Stimulated activated CD4-positive, alpha-beta T cell treated with anti-CD3 and anti-CD28 coated beads, Interleukin-1b, Interleukin-23, amount 100 ng/mL, for 24 hours (primary cell): ENCODE measurements around the gene DPF1.

ENCODE experiments used
- DNase-seq, 4 experiments: peaks; one replicate each; pipeline ENCODE4 v3.0.0-alpha.2; 2020; ENCODE audit warnings: low read depth in 4 of 4, low spot score in 1 of 4

The DPF1 gene

DNA sequence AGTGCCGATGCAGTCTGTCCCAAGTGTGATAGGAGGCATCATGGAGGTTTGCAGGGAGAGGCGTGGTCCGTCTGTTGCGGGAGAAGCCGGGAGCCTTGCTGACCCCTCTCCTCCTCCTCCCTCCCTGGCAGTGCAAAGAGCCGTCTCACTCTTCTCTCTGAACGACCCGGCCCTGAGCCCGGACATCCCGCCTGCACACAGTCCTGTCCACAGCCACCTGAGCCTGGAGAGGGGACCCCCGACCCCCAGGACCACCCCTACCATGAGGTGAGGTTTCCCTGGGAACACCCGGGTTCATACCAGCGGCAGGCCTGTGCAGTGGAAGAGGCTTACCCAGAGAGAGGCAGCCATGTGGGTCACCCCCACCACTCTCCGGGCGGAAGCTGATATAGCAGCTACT is 22.3 kb downstream of the DPF1 start:
- DNase-seq, result no peak

DNA sequence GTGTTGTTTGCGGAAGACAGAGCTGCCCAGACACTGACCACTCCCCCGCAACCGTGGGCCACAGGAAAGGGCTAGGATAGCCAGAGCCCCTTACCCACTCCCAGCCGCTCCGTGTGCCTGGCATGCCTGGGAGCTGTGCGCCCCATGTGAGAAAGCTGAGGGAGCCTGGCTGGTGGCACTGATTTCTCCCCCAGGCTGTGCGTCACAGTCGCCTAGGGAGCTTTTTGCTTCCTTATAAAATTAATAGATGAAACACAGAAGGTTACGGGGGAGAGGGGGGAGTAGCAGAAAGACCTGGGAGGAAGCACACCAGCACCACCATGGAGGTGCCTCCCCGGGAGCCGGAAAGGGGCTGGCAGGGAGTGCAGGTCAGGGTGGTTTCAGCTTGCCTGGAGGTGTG is 24.7 kb downstream of the DPF1 start:
- no peak for DNase-seq

DNA sequence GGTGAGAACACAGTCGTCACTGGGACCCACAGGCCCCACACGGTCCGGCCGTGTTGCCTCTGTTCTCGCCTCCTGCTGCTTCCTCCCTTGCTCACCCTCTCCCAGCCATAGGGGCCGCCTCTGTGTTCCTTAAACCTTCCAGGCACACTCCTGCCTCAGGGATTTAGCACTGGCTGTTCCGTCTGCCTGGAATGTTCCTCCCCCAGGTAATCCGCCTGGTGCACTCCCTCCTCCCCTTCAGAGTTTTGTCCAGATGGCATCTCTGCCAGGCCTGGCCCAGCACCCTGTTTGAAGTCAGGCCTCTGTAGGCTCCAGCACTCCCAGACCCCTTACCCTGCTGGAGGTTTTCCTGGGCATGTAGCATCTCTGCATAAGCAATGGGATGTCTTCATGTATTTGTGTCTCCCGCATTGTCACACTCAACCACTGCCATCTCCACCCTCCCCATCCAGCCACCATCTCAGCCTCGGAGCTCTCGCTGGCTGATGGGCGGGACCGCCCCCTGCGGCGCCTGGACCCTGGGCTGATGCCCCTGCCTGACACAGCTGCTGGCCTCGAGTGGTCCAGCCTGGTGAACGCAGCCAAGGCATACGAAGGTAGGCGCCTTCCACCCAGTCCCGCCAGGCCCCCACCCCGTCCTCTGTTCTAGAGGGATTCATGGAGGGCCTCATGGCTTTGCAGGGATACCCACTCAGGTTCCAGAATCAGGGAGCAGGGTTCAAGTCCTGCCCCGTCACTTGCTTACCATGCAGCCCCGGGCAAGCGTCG is 25.9 kb downstream of the DPF1 start:
- DNase-seq, result no peak

DNA sequence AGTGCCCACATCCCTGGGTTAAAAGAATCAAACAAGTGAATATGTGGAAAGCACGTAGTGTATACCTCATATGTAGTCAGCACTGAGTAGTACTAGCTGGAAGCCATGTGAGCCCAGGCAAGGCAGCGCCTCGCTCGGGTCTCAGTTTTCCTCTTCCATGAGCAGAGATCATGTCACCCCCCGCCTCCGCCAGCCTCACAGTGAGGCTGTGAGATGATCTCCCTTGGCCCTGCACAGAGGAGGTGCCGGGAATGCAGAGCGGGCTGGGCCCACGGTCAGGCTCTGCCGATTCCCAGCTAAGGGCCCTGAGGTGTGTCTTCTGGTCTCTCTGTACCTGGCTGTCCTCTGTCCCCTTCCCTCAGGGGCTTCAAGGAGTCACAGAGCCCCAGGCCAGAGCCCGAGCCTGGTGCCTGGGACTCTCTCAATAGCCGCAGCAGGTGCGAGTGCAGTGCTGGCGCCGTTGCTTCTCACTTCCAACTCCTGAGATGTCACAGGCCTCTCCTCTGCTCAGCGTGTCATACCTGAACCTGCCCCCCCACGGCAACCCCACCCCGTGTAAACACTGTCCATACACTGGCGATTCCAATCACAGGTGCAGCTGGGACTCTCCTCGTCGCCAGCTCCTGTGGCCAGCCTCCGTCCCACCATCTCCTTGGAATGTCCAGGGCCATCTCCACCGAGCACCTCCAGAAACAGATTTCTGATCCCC is 26.9 kb downstream of the DPF1 start:
- DNase-seq, result no peak

DNA sequence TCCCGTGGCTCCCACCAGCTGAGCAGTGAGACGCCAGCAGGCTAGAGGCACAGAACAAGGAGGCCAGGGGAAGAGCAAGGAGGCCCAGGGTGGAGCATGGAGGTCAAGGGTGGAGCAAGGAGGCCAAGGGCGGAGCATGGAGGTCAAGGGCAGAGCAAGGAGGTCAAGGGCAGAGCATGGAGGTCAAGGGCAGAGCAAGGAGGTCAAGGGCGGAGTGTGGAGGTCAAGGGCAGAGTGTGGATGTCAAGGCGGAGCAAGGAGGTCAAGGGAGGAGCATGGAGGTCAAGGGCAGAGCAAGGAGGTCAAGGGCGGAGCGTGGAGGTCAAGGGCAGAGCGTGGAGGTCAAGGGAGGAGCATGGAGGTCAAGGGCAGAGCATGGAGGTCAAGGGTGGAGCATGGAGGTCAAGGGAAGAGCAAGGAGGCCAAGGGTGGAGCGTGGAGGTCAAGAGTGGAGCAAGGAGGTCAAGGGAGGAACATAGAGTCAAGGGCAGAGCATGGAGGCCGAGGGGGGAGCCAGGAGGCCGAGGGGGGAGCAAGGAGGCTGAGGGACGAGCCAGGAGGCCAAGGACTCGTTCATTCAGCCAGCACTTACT is 27.7 kb downstream of the DPF1 start:
- DNase-seq, result no peak

DNA sequence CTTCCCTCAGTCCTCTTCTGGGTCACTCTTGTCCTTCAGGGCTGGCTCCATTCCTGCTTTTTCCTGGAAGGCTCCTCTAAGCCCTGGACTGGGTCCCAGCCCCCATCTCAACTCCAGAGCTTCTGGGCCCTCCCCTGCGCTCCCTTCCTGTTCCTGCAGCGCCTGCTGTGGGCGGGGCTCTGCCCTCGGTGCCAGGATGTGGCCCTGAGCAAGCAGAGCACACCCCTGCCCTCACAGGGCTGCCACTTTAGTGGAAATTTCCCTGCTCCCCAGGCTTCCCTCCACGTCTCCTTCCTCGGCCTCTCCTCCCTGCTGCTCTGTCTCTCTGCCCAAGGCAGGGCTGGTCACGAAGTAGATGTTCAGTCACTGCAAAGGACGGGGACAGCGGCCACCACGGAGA is 28.8 kb downstream of the DPF1 start:
- no peak for DNase-seq

DNA sequence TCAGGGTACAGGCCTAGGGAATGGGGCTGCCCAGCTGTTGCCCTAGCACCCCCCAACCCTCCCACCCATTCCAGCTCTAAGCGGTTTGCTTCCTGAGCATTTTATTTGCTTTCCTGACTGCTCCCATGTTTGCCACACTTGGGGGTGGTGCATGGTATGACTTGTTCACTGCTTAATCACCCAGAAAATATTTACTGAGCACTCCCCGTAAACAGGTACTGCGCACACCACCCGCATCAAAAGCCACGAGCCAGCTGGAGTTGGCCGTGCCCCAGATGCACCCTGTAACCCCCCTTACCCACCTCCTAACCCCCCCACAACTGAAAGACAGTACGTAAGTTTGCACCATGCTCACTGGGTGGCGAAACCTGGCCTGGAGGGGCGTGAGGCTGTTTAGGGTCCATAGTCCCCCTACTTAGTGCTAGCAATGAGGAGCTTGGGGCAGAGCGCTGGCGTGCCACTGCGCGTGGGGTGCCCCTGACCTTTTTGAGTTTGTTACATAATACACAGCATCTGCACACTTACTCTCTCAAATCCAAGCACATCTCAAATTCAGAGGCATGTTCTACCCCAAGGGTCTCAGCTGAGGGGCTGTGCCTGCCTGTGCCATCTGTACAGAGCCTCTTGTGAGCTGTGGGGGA is 29.8 kb downstream of the DPF1 start:
- no peak for DNase-seq

DNA sequence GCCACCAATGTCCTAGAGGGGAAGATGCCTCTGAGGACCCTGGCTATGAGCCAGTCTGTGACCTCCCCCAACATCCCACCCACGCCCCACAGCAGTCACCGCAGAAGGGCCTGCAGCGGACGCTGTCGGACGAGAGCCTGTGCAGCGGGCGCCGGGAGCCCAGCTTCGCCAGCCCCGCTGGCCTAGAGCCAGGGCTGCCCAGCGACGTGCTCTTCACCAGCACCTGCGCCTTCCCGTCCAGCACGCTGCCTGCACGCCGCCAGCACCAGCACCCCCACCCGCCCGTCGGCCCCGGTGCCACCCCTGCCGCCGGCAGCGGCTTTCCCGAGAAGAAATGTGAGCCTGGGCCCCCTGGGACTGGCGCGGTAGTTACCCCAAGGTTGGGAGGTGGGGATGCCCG is 30.6 kb downstream of the DPF1 start:
- DNase-seq, result no peak

DNA sequence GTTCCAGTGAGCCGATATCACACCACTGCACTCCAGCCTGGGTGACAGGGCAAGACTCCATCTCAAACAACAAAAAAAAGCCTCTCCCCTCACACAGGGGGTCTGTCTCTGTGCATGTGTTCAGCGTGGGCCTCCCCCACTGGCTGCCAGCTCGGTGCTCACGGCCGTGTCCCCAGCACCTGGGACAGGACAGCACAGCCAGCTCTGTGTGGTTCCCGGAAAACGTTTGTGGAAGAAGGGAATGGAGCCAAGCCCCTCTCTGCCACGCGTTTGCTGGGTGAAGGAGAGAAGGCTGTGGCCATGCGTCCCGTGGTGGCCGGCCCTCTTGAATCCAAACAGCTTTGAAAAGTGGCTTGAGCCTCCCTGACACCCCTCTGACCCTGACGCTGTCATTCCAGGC is 32.3 kb downstream of the DPF1 start:
- no peak for DNase-seq

DNA sequence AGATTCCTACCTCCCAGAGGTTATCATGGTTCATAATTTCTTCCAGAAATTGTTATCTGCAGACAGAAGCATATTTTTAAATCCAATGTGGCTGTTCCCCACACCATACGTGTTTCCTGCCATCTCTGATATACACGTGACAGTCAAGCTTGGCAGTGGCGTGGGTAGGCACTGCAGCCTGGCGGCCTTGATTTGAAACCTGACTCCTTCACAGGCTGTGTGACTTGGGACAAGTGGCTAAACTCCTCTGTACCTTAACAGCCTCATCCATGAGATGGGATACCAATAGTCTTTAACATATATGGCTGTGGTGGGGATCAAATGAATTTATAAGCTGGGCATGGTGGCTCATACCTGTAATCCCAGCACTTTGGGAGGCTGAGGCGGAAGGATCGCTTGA is 33.2 kb downstream of the DPF1 start:
- no peak for DNase-seq

DNA sequence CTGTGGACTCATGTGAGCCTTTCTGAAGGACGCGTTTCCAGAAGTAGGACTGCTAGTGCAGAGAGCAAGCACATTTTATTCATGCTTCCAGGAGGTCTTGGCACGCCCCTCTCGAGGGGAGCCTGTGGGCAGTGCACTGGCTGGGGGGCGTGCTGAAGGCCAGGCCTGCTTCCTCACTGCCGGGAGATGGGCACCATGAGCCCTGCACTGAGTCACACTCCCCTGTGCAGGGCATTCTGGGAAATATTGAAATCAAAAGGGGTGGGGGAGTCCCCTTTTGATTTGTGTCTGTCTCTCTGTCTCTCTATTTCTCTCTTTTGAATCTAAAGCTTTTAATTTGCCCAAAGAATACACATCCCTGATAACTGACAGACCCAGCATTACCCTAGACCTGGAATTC is 34.0 kb downstream of the DPF1 start:
- no peak for DNase-seq

DNA sequence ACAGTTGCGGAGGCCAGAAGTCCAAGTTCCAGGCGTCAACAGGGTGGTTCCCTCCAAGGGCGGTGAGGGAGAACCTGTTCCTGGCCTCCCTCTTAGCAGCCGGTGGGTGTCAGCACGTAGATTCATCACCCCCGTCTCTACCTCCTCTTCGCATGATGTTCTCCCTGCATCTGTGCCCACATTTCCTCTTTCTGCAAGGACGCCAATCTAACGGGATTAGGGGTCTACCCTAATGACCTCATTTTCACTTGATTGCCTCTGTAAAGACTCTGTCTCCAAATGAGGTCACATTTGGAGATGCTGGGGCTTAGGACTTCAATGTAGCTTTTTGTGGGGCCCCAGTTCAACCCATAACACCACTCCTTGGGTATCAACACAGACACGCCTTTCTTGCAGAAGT is 38.5 kb downstream of the DPF1 start:
- DNase-seq, result no peak

DNA sequence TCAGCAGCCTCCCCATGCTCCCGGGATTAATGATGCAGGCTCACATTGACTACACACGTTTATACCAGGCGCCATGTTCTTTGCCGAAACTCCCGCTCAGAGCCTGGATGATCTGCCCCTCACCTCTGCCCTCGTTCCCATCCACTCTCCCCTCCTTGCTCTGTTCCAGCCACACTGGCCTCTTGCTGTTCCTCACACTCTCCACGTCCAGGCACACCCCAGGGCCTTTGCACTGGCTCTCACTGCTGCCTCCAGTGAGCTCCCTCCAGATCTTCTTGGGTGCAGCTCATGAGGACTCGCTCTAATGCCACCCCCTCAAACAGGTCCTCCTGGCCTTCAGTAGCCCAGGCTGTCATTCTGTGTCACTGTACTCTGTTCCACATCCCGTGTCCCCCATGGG is 39.2 kb downstream of the DPF1 start:
- no peak for DNase-seq

DNA sequence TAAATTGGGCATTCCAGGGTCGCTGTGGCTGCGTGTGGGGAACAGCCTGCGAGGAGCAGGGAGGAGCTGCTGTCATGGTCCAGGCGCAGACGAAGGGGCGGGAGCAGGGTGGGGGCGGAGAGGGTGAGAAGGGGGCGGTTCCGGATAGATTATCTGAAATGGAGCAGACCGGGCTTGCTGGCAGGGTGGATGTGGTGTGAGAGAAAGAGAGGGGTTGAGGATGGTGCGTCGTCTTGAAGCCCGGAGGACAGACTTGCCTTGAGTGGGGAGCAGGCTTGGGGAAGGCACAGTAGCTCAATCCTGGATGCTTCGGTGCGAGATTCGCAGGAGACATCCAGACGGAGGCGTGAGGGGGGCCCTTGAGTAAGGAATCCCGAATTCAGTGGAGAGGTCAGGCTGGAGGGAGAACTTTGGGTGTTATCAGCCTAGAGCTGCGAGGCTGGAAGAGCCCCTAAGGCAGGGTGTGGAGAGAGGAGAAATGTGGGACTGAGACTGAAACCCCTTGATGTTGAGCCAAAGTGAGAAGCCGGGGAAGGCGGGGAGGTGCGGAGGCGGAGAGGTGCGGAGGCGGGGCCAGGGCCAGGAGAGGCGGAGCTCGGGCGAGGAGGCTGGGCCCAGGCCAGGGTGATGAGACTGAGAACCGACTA is 40.6 kb downstream of the DPF1 start:
- DNase-seq, result no peak

DNA sequence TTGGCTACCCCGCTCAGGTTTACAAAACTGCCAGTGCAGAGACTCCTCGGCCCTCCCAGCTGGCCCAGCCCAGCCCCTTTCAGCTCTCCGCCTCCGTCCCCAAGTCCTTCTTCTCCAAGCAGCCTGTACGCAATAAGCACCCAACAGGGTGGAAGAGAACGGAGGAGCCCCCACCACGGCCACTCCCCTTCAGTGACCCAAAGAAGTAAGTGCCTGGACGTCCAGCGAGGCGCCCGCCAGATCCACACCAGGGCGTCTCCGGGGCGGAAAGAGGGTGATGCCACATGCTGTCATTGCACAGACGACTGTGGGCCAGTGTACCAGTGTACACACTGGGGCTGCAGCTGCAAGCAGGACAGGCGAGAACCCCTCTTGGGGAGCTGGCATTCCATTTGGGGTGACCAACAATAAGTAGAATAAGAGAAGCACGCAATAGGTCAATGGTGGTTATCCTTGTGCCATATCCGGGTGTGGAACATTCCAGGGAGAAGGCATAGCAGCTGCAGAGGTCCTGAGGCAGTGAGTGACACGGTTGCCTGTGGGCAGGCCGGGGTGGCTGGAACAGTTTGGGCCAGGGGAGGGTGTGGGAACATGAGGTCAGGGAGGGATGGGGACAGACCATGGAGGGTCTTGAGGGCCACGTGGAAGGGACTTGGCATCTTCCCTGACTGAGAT is 41.3 kb downstream of the DPF1 start:
- no peak for DNase-seq

DNA sequence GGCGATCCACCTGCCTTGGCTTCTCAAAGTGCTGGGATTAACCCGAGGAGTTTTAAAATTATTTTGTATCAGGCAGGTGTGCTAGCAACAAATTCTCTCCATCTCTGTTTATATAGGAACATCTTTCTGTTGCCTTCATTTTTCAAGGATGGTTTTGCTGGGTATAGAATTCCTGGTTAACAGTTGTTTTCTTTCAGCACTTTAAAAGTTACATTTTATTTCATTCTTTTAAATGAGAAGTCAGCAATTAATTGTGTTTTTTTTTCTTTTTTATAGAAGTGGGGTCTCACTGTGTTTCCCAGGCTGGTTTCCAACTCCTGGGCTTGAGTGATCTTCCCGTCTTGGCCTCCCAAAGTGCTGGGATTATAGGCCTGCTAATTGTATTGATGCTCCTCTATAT is 44.0 kb downstream of the DPF1 start:
- DNase-seq, result no peak

DNA sequence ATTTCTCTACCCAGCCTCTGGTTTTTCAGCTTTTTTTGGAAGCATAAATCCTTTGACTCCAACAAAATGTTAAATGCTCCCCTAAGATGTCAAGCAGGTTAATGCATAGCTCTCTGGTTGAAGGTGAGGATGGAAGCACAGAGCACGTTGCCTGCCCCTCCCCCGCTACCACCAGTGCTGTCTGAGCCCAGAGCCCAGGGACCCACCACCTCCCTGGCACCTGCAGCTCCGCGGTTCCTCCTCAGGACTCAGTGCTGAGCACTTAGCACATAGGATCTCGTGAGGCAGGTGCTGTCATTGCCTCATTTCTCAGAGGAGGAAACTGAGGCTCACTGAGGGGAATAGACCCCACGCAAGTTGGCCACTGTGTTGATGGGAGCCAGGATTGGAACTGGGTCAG is 48.6 kb downstream of the DPF1 start:
- no peak for DNase-seq

DNA sequence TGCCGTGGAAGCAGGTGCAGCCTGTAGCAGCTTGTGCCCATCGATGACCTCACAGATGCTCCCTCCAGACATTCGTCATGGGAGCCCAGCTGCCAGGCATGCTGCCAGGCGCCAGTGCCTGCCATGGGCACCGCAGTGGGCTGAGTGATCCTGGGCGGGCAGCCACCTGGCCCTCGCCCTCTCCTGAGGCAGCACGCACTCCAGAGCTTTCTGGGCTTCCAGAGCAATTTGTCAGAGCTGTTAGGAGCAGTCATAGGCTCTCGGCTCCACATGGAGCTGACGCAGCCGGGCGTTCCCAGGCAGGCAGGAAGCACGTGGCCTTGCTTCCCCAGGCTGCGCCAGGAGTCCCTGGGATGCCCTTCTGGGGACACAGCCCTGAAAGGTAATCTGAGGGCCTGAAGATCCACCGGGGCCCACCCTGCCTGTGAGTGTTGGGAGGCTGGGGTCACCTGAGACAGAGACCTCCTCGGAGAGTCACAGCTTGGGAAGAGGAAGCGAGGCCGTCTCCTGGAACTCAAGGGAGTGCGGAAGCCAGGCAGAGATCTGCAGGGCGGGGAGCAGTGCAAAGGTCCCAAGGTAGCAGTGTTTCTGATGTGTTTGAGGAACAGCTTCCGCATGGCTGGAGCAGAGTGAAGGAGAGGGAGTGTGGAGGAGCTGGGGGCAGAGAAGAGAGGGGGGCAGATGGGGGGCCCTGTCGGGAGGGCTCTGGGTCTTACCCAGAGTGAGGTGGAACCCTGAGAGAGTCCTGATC is 50.6 kb downstream of the DPF1 start:
- DNase-seq, result no peak

DNA sequence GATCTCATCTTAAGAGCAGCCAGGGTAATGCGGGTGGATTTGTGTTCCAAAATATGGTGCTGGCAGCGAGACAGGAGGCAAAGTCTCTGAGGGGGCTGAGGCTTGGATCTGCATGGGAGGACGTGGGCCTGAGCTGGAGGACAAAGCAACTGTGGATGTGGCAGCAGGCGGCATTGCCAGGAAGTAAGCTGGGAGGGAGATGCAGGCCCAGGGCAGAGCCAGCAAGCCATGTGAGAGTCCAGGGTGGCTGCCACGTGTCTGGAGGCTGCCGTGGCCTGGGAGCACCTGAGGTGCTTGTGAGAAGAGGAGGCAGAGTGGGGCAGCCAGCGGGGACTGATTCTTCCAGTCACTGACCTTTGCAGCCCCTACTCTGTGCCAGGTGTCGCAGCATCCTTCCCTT is 52.0 kb downstream of the DPF1 start:
- no peak for DNase-seq

DNA sequence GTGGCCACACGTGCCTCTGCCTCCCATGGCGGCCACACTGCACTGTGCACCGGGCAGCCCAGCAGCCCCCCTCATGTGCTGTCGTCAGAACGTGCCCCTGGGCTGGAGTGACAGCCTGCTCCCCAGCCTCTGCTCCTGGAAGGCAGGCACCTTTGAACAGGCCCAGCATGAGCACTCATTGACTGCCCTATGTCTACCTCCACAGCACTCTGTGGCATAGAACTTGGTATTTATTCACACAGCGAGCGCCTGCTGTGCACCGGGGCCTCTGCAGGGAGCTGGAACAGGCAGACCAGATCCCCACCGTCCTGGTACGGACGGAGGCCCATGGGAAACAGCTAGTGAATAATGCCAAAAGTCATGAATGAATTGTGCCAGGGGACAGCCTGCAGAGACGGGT is 53.7 kb downstream of the DPF1 start:
- no peak for DNase-seq
